ENCODE data around the gene ZNF556. TPM values are rescaled to one million over a fixed set of nuclear protein-coding genes. Genes with fewer than 3 reads are reported as not detected.

The ZNF556 gene
- total and polyA plus RNA-seq, 11 donors: 0.16 to 0.20 TPM; not detected in 9

- ATAC-seq (no peak), DNase-seq (no peak)
- Histone ChIP-seq H3K27me3 (no peaks in the 10 kb centered on the region), H3K9me3 (peaks cover 0 to 55% (median 26%) of the 10 kb centered on the region in 12 donors), H3K4me1 (no peaks in the 10 kb centered on the region), H3K4me3 (no peak overlapping the region), H3K27ac (no peak overlapping the region), H3K36me3 (peaks cover 4 to 68% (median 20%) of the 10 kb centered on the region in 9 donors)
- WGBS, 4 donors: 92 to 97% (median 96%) methylated on average over 13 of the region's 13 CpGs
- no peak for TF ChIP-seq CTCF (IDR thresholded peaks at IDR 0.05)
- TF ChIP-seq POLR2A (IDR thresholded peaks at IDR 0.05): no peak
- intact Hi-C loops (cut with DNase I): no loop called here
Measured at GRCh38 chr19:2827840-2828489, 39.2 kb upstream of the ZNF556 start.

GRCh38 chr19:2834294-2834871 is 32.8 kb upstream of the ZNF556 start:
- H3K4me1 ChIP-seq: no peaks in the 10 kb centered on the region
- WGBS, 4 donors: 98 to 99% (median 98%) methylated on average over 19 of the region's 19 CpGs
- no peak overlapping the region for H3K27ac ChIP-seq
- intact Hi-C loops (cut with DNase I): no loop called here
- no peak overlapping the region for H3K4me3 ChIP-seq
- no peak for TF ChIP-seq CTCF (IDR thresholded peaks at IDR 0.05)
- TF ChIP-seq POLR2A (IDR thresholded peaks at IDR 0.05): no peak
- H3K9me3 ChIP-seq: peaks cover 6 to 99% (median 80%) of the 10 kb centered on the region in 12 donors
- ATAC-seq (no peak), DNase-seq (no peak)
- H3K36me3 ChIP-seq: peaks cover 15 to 68% (median 29%) of the 10 kb centered on the region in 9 donors
- no peaks in the 10 kb centered on the region for H3K27me3 ChIP-seq

- Histone ChIP-seq H3K9me3 (peaks cover 6 to 75% (median 57%) of the 10 kb centered on the region in 12 donors), H3K4me3 (no peak overlapping the region), H3K27ac (no peak overlapping the region), H3K27me3 (no peaks in the 10 kb centered on the region), H3K4me1 (peaks cover 0 to 11% (median 6%) of the 10 kb centered on the region in 12 donors), H3K36me3 (peaks cover 15 to 46% (median 26%) of the 10 kb centered on the region in 9 donors)
- no peak for TF ChIP-seq CTCF (IDR thresholded peaks at IDR 0.05)
- TF ChIP-seq POLR2A (IDR thresholded peaks at IDR 0.05): no peak
- DNase-seq (no peak), ATAC-seq (no peak)
- 86 to 97% (median 87%) methylated on average over 4 of the region's 4 CpGs for WGBS, 4 donors
- intact Hi-C loops (cut with DNase I): no loop called here
Measured at GRCh38 chr19:2837430-2837829, 29.7 kb upstream of the ZNF556 start.

Measured in heart left ventricle (tissue), 16 donors.